Activated gamma-delta T cell treated with anti-CD3 and anti-CD28 coated beads, Interleukin-2, amount 50 U/mL, for 16 hours (primary cell): ENCODE data around the gene KLF16.
"Not testable (repeated sequence)": the region's sequence is repeated elsewhere in the genome, so short reads cannot be mapped to it uniquely, and the experiment has no call there.

Experiments used
- DNase-seq: peaks from one replicate; pipeline ENCODE4 v3.0.0-alpha.2; 2020; ENCODE audit warnings: low read depth

The KLF16 gene

DNA sequence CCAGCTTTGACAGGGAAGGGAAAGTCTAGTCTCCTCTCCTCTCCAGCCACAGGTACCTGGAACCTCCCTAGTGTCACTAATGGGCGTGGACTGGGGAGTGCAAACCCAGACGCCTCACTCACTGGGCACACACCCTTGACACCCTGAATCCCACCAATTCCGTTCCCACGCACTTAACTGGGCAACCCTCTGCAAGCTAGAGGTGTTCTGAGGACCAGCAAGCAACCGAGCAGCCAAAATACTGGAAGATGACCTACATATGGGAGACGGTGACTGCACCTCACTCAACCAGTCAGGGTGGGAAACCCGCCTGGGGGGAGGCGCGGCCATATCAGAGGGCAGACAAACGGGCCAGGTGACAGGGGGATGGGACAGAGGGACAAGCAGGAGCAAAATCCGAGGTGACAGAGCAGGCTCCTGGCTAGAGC is 20.9 kb upstream of the KLF16 start:
- peak; percentile 65 for DNase-seq

DNA sequence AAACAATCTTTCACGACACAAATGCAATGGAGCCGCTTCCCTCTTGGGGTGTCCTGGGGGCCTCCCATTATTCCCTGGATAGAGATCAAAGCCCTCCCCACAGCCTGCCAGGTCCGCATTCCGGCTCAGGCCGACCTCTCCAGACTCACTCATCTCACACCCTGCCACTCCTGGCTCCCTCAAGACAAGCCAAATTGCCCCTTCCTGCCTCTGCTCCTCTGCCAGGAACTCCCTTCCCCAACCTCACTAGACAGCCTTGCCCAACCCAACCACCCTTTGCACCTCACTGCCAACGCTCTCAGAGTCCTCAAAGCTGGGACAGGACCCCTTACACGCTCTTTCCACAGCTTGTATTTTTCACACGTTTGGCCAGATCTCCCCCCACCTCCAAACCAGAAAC is 20.4 kb upstream of the KLF16 start:
- DNase-seq = no peak

DNA sequence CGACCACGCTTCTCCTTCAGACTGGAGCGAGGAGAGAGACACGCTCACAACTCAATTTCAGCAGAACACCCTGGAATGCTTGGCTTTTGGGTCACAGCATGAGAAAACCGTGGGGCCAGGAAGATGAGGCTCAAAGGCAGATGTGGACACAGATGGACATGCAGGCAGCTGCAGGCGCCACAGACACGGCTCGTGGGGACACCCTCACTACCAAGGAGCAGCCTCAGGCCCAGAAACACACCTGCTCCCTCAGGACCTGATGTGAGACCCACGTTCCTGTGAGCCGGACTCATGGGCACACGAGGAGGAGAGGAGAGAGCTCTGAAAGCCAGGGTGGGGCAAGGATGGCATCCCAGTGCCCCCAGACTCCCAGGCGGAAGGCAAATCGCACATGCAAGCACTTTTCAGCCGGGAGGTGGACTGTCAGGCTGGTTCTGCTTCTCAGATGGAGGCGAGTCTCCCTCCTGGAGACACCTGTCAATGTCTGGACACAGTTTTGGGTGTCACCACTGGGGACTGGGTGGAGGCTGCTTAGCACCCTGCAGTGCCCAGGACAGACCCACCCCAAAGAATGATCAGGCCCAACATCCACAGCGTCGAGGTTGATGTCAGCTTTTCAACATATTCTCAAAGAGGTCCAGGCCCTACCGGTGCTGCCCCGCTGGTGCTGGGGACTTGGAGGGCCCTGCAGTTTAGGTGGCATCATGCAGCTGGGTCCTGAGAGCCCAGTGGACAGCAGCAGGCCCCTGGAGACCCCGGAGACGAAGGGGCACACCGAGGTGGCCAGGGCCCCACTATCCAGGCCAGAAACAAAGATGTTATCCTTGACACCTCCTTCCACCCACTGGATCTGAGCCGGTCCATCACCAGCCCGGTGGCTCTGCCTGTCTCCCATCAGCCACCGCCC is 19.7 kb upstream of the KLF16 start:
- DNase-seq = no peak

DNA sequence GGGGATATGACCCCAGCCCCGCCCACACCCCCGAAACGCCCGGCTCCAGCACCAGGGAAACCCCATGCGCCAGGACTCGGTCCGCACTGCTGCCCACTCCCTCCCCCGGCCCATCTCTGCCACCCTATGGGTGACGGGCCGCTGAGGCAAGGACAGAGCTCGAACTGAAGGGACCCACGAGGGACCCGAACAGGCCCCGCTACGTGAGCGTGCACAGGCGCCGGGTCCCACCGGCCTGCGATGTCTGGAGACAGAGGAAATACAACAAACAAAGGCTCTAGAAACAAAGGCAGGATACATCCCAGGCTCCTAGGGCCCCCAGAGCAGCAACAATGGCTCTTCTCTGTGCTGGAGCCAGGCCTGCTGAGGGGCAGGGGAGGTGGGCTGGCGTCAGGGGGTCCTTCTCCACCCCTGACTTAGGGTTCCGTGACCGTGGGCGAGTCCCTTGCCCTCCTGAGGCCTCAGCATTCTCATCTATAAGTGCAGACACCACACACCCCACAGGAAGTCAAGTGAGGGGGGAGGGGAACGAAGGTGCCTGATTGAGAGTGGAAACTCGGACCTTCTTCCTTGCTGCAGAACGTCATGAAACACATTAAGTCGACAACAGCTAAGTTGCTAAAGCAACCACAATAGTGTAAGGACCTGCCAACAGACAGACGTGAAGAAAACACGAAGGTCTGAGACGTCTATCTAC is 18.9 kb upstream of the KLF16 start:
- peak; percentile 69 for DNase-seq

DNA sequence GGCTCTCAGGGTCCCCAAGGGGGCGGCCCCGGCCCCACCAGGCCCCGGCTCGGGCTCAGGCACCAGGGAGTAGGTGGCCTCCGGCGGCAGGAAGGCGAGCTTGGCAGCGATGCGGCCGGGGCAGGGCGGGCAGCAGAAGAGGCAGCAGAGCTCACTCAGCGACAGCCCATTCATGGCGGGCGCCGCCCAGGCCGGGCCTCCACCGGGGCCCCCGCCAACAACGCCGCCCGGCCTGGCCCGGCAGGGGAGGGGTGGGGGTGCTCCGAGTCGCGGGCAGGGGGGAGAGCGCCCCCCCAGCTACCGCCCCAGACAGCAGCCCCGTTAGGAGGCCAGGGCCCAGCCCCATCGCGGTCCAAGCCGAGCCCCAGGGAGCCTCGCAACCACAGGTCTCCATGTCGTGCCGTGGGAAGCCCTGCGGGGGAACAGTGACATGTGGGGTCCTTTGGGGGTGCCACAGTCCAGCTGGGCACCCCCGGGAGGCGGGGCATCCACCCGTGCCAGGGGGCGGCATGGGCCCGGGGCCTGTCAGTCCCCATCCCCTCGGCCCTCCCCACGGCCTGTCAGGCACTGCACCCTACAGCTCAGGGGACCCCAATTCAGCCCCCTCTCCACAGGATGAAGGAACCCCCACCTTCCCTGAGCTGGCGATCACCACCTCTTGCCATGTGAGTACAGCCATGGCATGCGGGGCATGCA is 18.2 kb upstream of the KLF16 start:
- DNase-seq = not testable (repeated sequence)

DNA sequence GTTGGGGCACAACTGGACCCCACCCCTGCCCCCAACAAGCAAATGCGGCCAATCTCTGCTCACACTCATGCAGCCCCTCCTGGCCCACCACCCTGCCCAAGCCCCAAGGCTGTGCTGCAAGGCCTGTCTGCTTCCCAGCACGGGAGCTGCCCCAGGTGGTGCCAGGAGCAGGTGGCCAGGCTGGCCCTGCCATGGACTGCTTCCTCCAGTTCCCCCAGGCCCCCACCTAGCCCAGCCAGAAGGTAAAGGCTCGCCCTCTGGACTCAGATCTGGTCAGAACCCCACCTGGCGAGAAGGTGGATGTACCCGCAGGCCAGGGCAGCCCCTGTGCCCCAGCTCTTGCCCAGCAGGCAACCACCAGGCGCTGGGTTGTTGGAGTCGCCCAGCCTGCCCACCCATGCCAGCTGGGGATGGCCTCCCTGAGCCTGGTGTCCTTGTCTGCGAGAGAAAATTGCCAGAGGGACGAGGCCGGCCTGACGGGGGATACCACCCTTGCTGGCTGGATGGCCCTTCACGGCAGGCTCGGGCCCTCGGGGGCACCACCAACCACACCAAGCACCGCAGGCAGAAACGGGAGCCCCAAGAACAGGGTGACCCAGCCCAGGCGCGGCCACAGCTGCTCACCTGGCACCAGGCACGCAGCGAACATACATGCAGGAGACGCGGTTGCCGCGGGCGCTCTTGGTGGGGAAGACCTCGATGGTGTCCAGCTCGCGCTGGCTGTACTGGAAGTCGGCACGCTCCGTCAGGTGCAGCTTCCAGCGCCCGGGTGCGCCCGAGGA is 17.4 kb upstream of the KLF16 start:
- DNase-seq = no peak

DNA sequence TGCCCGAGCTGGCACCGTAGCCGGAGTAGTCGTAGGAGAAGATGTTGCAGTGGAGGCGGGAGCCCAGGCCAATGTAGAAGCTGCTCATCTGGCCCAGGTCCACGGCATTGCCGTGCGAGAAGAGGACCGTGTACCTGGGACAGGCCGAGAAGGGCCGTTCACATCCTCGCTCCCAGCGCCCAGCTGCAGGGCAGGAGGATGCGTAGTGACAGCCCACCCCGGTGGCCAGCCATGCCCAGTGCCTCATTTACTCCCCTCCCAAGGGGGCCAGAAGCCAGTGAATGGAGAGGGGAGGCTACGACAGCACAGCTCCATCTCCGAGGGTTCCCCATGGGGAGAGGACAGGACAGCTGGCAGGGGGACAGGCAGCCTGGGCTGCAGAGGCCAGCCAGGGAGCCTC is 16.6 kb upstream of the KLF16 start:
- not testable (repeated sequence) for DNase-seq

DNA sequence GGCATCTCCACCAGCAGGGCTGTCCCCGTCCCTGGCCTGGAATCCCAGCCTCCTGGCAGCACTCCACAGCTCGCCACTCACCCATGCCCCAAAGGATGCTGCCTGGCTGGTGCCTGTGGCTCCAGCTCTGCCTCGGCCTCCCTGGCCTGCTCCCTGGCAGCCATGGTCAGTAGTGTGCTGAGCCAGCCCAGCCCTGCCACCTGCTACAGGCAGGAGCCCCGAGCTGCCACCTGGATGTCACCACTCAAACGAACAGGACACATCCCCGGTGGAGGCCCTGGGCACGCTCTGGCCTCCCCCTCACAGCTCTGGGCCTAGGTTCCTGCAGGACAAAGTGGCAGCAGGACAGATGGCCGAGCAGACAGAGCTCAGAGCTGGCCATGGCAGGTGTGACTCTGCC is 15.2 kb upstream of the KLF16 start:
- DNase-seq = not testable (repeated sequence)

DNA sequence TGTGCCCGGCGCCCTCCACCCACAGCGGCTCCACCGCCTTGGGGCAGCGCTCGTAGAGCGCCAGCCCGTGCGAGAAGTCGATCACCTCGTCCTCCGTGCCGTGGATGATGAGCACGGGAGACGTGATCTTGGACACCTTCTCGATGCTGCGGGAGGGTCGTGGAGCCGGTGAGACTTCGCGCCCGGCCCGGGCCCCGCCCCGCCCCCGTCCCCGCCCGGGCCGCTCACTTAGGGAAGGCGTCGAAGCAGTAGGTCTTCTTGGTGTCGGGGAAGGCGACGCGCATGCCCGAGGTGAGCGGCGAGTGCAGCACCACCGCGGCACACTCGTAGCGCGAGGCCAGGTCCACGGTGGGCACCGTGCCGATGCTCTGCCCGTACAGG is 13.9 kb upstream of the KLF16 start:
- DNase-seq = not testable (repeated sequence)

DNA sequence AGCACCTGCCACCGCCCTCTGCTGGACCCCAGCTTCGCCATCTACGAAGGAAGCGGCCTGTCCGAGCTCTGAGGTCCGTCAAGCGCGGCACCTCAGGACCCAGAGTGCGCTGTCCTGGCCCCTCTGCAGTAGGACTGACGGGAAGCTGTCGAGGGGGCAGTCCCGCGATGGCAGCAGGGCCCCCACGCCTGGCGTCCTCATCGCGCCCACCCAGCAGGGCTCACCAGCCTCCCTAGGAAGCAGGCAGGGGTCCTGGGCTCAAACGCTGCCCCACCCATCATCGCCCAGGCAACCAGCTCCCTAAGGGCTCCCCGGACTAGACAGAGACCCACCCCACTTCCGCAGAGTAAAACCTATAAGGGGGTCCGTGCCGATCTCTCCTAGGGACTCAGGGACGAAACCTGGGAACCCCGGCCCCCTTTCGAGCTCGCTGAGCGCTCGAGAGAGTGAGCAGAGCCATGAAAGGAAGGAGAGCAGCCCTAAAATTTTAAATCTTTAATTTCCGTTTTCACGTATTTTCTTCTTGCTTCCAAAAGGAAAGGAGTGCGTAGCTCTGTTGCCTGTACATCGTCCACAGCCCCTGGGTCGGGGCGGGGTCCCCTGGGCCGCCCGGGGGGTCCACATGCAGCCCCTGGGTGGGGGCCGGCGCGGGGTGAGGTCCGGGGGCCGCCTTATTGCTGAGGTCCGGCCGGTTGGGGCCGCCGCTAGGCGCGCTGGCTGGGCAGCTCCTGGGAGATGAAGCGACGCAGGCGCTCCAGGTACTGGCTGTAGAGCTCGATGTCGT is 13.3 kb upstream of the KLF16 start:
- DNase-seq = not testable (repeated sequence)

DNA sequence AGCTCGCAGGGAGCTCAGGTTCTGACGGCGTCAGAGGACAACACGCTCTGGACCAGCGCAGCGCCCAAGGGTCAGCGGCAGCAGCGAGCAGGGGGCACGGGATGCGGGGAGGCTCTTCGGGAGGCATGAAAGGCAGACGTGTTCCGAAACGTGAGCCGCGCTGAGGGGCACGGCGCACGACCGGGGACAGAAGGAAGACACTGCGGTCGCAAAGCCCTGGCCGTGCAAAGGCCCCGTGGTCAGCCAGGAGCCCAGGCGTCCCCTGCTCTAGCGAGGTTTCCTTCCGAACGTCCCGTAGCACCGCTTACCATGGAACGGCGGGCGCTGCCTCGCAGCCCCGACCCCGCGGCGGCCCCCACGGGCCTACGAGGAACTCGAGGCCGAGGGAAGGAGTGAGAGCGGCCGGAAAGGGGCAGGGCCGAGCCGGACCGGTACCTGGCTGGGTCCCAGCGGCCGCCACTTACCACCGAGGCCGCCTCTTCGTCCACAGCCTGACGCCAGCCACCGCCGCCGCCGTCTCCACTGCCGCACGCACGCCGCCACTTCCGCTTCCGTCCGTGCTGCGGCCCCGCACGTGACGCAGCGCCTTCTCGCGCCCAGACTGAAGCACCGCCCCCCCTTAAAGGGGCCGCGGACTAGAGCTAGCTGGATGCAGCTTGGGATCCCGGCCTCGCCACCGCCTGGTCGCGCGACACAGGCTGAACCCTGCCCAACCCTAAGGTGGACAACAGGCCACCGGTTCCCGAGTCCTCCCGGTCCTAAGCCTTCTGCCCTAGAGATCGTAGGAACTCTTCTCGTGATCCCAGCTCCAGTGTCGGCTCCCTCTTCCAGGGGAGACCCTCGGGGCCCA is 12.5 kb upstream of the KLF16 start:
- peak; percentile 77 for DNase-seq

DNA sequence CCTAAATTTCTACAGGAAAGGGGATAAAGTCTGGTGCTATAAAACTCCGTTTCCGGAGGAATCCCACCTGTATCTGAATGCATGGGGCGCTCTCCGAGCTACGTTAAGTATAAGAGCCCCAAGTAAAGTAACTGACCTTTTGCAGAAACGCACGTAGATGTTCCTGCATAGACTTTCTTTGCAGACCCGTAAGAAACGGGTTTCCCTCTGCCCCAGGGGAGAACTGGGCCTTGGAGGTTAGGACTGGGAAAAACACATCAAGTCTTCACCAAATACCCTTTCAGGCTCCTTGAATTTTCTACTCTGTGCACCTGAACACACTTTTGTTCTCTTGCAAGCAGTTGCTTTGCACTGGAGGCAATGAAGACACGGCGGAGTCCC is 11.9 kb upstream of the KLF16 start:
- DNase-seq = not testable (repeated sequence)

DNA sequence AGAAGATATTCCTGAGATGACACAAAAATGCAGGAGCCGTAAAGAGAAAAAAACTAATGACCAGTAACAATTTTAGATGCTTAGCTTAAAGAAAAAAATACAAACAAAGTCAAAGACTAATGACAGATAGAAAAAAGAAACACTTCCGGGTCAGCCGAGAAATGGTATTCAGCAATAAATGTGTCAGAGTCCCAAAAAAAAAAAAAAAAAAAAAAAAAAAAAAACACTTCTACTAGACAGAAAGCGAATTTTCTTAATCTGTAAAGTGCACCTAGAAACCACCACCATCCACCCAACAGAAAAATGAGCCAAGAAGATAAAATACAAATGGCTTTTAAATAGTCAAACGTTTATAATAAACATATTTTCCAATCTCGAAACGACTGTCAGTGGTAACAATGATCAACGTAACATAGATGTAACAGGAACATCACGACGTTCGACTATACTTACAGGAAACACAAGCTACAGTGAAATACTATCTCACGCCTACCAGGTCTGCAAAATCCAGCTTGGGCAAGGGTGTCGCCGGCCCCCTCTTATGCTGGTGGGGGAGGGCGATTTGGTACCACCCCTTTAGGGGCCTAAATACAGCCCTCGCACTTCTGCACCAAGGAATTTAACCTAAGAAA is 11.3 kb upstream of the KLF16 start:
- no peak for DNase-seq

DNA sequence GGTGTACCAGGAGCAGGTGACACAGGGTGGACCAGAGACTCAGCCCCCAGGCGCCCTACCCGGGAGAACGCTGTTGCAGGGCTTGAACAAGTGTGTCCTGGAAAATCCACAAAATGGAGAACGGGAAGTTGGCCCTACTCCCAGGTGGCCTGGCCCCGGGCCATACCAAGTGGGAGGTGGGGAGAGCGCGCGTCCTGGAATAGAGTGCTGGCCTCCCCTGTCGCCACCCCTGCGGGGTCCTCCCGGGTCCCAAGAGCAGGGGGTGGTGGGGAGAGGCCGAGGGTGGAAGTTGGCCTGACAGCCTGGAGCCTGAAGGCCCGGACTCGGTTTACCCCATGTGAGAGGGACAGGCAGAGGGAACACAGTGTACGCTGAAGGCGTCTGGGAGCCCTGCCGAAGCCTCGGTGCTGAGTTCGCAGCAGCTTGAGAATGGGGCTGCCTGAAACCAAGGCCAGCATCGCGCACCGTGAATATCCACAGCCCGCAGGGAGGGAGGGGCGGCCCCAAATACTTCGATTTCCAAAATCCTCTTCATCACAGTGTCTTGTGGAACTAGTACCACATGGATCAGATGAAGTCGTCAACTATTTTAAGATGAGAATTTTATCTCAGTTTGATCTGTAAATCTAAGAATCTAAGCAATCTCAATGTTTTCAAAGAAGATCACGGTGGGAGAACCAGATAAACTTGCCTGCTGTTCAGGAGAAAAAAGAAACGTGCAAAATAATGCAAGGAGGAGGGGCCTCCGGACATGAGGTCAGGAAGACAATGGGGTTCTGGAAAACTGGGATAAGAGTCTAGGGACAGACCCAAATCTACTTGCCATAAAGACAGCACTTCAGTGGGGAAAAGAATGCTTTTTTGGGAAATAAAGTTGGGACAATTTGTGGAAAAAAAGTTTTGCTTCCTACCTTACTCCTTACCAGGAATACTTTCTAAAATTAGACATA is 10.4 kb upstream of the KLF16 start:
- DNase-seq = no peak

DNA sequence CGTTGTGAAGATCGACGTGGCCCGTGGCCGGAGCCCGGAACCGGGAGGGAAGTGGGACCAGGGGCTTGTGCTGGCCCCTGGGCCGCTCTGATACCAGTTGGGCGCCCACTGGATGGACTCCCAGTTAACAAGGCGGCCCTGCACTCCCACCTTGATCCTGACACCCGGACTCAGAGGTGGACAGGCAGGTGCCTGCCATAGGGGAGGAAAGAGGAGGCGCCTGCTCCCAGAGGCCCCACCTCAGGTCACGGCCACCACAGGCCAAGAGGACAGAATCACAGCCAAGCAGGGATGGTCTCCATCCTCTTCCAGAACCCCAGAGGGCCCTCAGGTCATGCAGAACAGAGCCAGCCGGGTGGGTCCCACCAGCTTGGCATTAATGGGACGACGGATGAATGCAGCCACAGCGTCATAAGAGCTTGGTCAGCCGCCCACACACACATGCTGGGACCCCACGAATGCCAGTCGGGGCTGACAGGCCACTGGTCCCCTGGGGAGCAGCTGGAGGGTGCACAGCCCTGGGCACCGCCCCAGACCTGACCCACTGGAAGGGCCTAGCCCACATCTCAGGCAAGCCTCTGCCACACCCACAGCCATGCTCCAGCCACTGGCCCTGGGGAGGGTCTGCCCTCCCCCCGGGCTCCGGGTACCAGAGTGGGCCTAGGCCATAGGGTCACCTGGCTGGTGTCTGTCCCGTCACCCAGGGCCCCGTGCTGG is 9.6 kb upstream of the KLF16 start:
- no peak for DNase-seq

DNA sequence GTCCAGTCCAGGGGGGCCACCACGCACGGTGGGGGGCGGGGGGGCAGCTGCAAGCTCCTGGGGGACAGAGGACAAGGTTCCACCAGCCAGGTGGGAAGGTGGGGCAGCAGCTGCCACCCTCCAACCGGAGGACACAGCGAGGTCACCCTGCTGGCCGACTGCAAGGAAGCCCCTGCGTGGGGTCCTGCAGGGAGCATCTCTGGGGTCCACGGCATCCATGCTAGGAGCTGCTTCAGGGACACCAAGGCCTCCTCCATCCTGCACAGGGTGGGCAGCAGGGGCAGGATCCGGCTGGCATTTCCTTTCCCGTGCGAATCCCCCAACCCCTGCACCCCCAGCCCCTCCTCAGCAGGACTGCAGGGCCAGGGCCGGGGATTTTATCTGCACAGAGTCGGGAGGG is 8.3 kb upstream of the KLF16 start:
- DNase-seq = no peak

DNA sequence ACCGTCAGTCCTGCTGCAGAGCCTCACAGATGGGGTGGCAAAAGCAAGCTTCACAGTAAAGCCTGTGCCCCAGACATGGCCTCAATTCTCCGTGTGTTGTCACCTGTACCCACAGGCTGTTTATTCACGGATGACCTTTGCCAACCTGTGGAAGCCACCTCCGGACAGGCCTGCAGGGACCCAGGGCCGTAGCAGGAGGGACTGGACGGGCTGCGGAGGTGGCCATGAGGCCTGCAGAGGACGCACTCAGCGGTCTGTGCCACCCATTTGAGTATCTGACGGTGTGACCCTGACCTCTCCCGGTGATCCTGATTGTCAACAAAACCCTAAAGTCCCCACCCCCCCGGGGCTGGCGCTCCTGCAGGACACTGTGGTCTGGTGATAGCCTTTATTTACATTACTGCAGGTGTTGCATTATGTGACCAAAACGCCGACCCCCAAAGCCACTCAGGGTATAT is 7.8 kb upstream of the KLF16 start:
- no peak for DNase-seq

DNA sequence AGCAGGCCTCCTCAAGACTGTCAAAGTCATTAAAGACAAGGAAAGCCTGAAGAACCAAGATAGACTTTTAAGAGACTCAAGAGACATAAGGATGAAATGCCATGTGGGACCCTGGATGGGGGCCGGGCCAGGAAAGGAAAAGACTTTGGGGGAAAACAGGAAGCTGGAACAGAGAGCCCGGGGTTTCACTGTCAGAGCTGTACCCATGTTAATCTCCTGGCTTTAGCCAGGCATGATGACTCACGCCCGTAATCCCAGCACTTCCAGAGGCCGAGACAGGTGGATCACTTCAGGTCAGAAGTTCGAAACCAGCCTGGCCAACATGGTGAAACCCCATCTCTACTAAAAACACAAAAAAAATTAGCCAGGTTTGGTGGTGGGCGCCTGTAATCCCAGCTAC is 5.6 kb upstream of the KLF16 start:
- no peak for DNase-seq
